ENCODE measurements around the gene NT5C1B.

Gene NT5C1B

DNA sequence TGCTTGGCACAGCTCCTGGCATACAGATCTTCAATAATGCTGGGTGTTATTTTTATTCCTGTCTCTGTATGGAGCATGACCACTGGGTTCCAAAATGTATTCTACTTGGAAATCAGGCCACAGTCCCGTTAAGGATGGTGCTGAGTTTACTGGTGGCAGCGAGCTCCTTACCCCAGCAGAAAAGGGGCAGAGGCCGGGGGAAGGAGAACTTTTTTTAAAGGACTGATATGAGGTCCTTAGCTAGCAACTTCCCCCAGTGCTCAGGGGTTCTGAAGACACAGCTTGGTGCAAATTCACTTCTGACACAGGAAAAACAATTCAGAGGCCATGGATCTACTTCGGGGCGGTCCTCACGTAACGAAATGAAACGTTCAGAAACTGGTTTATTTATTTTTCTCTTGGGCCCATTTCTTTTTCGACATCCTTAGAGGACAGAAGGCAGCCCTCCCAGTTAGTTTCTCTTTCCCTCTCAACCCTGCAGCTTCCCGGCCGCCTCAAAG is 29.8 kb downstream of the NT5C1B start:
- TF ChIP-seq CTCF (IDR thresholded peaks at IDR 0.05) = no peak

DNA sequence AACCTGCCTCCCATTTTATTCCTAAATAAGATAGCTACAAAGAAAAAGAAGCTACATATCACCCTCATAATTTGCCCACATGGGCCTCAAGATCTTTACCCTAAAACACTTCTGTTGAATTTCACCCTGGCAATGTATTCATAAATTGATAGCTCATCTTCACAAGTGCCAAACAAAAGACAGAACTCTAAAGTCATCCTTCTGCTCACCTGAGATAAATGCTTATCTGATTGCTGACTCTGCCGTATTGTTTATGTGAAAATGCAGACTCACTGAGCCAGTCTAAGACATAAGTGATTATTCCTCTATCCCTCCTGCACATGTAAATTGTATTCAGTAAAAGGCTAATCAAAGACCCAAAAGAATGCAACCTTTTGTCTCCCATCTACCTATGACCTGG is 30.9 kb downstream of the NT5C1B start:
- no peak for TF ChIP-seq CTCF (IDR thresholded peaks at IDR 0.05)

DNA sequence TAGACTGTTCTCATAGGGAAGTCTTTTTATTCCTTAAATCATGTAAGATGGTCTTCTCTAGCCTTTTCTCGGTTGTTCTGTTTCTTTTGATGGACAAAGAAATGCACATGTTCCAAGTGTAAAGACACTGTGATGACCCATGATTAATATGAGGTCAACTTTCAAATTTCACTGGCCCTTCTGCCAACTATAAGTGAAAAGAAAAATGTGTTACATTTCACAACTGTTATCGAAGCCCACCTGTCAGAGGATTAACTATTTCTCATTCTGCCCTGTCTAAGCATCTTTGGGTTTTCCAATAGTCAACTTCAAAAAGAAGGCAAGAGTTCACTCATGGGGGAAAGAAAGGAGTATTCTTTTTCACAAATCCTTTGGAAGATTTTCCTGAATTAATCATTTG is 32.2 kb downstream of the NT5C1B start:
- TF ChIP-seq CTCF (IDR thresholded peaks at IDR 0.05) = no peak

GRCh38 chr2:18552351-18553077 is 36.9 kb downstream of the NT5C1B start:
- no peak for TF ChIP-seq CTCF (IDR thresholded peaks at IDR 0.05)

DNA sequence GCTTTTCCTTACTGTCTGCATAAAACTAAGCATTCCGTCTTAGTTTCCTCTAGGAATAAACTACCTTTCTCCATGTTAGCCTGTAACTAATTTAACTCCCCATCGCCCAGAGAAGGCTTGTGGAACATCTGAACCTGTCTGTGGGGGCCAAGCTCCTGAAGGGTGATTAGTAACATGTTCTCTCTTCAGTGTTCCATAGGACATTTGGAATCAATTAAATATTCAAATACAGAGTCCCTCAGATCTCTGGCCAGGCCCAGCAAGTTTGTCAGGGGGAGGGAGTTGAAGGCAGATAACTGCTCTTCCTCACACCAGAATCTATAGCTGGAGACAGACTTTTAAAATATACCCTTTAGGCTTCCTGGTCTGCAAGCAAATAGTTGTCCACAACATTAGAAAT is 37.7 kb downstream of the NT5C1B start:
- TF ChIP-seq CTCF (IDR thresholded peaks at IDR 0.05) = no peak

DNA sequence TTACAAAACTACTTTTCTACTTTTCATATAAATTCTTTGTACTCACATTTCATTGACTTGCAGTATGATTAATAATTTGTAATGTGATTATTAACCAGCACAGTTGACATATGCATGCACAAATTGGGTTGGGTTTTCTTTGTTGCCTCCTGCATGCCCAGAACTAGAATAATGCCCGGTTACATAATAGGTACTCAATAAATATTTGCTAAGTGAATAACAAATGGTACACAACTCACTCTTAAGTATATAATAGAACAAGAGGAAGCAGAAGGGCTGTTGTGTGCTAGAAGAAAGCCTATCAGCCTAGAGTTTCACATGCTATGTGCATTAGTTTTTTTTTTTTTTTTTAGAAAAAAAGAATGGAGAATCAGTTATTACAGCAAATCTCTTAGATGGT is 38.2 kb downstream of the NT5C1B start:
- no peak for TF ChIP-seq CTCF (IDR thresholded peaks at IDR 0.05)

DNA sequence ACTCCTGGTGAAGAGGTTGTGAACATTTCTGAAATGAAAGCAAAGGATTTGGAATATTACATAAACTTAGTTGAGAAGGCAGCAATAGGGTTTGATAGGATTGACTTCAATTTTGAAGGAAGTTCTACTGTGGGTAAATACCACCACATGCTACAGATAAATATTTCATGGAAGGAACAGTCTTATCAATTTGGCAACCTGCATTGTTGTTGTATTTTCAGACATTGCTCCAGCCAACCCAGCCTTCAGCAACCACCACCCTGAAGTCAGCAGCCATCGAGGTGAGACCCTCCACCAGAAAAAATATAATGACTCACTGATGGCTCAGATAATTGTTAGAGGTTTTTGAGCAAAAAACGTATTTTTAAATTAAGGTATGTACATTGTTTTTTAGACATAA is 38.9 kb downstream of the NT5C1B start:
- TF ChIP-seq CTCF (IDR thresholded peaks at IDR 0.05) = no peak

DNA sequence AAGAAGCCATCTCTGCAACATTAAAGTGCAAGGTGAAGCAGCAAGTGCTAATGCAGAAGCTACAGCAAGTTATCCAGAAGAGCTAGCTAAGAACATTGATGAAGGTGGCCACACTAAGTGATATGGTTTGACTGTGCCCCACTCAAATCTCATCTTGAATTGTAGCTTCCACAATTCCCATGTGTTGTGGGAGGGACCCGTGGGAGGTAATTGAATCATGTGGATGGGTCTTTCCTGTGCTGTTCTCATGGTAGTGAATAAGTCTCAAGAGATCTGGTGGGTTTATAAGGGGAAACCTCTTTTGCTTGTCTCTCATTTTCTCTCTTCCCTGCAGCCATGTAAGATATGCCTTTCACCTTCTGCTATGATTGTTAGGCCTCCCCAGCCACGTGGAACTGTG is 40.3 kb downstream of the NT5C1B start:
- no peak for TF ChIP-seq CTCF (IDR thresholded peaks at IDR 0.05)

Data from LNCAP (cell line).